Activated CD8-positive, alpha-beta memory T cell treated with anti-CD3 and anti-CD28 coated beads, Interleukin-2, amount 50 U/mL, for 1 hour (primary cell): ENCODE results near the gene WDR89.
A peak's percentile ranks its signal among the peaks of the same experiment; 100 is the strongest.
"Not testable (repeated sequence)": the region's sequence is repeated elsewhere in the genome, so short reads cannot be mapped to it uniquely, and the experiment has no call there.

Experiments
- DNase-seq: peaks from one replicate; pipeline ENCODE4 v3.0.0-alpha.2; 2020; ENCODE audit errors: extremely low read depth

WDR89 gene

GRCh38 chr14:63654346-63654745, 12.7 kb upstream of the WDR89 start:
- no peak for DNase-seq

GRCh38 chr14:63652406-63652805, 10.7 kb upstream of the WDR89 start:
- no peak for DNase-seq

GRCh38 chr14:63650256-63650952, 8.7 kb upstream of the WDR89 start:
- DNase-seq = no peak

GRCh38 chr14:63647696-63648410, 6.2 kb upstream of the WDR89 start:
- no peak for DNase-seq

- no peak for DNase-seq
Measured at GRCh38 chr14:63644741-63645140, 3.1 kb upstream of the WDR89 start.

GRCh38 chr14:63642656-63643382, 1.1 kb upstream of the WDR89 start:
- no peak for DNase-seq

GRCh38 chr14:63642229-63642611, 549 bp upstream of the WDR89 start:
- DNase-seq = peak; percentile 68

- DNase-seq = no peak
Measured at GRCh38 chr14:63638493-63638892, 3.2 kb downstream of the WDR89 start.

- DNase-seq = not testable (repeated sequence)
Measured at GRCh38 chr14:63636094-63636635, 5.5 kb downstream of the WDR89 start.

- DNase-seq = no peak
Measured at GRCh38 chr14:63633801-63634200, 7.9 kb downstream of the WDR89 start.

GRCh38 chr14:63632932-63633514, 8.6 kb downstream of the WDR89 start:
- DNase-seq = no peak

- no peak for DNase-seq
Measured at GRCh38 chr14:63624701-63625100, 17.0 kb downstream of the WDR89 start.

GRCh38 chr14:63624203-63624602, 17.5 kb downstream of the WDR89 start:
- no peak for DNase-seq

GRCh38 chr14:63621975-63622374, 19.7 kb downstream of the WDR89 start:
- DNase-seq = not testable (repeated sequence)

- no peak for DNase-seq
Measured at GRCh38 chr14:63616015-63616414, 25.7 kb downstream of the WDR89 start.

GRCh38 chr14:63614679-63615363, 26.9 kb downstream of the WDR89 start:
- no peak for DNase-seq

- DNase-seq = no peak
Measured at GRCh38 chr14:63611078-63611477, 30.6 kb downstream of the WDR89 start.

- DNase-seq = no peak
Measured at GRCh38 chr14:63605041-63605532, 36.6 kb downstream of the WDR89 start.

- DNase-seq = no peak
Measured at GRCh38 chr14:63604626-63605025, 37.0 kb downstream of the WDR89 start.

- no peak for DNase-seq
Measured at GRCh38 chr14:63603749-63604277, 37.9 kb downstream of the WDR89 start.

- DNase-seq = no peak
Measured at GRCh38 chr14:63598807-63599206, 42.9 kb downstream of the WDR89 start.
